ENCODE measurements around the gene HSPB9.

HSPB9 gene

DNA sequence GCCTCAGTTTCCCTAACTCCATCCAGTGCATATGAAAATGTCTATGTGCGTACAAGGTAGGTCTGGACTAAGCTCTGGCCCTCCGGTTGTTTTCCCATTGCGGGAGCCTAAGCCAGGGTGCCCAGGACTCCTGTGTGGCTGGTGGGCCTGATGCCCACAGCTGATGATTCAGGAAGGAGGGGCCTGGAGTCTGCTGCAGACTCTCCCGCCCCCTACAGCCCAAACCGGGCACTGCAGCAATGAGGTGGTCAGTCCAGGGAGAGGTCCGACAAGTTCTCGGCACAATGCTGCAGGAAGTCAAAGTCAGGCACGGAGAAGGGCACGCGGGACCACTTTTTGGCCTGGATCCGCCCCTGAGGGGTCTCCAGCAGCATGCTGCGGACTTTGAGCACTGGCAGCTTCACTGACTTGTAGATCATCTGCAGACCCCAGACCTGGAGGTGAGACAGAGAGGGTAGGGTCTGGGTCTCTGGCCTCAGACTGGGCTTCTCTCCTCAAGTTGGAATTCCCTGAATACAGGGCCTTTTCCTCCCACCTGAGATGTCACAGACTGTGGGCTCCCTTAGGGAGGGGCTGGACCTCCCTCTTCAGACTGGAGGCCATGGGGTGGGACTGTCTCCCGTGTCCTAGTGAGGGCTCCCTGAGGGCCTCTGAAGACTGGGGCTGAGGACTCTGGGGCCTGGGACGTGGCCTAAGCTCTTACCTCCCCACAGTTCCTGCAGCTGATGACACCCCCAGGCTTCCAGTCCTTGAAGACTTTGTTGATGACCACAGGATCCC is 20.9 kb upstream of the HSPB9 start:
- DNase-seq: peak; percentile 64

DNA sequence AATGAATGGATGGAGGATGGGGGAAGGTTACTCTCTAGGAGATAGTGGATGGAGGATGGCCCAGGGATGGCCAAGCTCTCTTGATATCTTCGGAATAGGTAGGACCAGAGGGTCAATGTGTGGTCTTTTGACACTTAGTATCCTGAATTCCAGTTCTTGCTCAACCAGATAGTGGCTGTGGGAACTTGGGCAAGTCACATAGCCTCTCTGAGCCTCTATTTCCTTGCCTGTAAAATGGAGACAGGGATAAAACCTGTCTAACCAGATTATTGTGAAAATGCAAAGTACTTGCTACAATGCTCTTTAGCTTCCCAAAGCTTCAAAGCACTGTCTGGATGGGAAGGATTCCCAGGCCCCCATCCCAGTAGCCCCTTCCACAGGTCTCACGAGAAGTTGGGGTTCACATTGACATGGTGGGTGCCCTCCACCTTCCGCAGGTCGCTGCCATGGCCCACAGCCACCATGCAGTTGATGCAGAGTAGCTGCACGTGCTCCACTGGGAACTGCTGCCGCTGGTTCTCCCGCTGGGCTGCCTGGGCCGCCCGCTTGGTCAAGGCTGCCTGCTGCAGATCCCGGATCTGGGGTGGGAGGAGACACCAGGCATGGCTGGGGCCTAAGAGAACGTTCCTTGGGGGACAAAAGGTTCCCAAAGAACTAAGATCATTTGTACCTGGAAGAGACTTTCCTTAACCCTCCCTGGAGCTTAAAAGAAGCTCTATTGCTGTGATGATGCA is 19.2 kb upstream of the HSPB9 start:
- no peak for DNase-seq

DNA sequence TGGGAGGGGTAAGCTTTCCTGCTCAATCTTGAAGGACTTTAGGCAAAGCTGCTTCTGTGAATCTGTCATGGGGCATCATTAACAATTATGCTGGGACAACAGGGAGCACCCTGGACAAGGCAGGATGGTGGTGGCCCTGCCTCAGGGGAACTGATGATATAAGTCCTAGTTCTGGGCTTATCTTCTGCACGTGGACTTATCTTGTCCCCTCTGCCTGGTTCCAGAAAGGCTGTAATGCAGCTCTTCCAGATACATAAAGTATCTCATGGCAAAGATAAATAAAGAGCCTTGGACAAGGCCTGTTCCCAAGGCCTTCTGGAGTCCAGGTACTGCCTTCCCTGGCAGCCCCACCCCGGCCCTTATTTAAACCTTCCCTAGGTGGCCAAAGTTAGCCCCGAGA is 18.3 kb upstream of the HSPB9 start:
- DNase-seq: no peak

DNA sequence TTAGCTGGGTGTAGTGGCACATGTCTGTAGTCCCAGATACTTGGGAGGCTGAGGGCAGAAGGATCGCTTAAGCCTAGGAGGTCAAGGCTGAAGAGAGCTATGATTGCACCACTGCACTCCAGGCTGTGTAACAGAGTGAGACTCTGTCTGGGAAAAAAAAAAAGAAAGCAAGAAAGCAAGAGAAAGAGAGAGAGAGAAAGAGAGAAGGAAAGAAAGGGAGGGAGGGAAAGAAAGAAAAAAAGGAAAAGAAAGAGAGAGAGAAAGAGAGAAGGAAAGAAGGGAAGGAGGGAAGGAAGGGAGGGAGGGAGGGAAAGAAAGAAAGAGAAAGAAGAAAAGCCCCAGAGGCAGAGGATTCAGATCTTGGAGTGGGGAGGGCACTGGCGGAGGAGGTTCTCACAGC is 16.6 kb upstream of the HSPB9 start:
- DNase-seq: no peak

DNA sequence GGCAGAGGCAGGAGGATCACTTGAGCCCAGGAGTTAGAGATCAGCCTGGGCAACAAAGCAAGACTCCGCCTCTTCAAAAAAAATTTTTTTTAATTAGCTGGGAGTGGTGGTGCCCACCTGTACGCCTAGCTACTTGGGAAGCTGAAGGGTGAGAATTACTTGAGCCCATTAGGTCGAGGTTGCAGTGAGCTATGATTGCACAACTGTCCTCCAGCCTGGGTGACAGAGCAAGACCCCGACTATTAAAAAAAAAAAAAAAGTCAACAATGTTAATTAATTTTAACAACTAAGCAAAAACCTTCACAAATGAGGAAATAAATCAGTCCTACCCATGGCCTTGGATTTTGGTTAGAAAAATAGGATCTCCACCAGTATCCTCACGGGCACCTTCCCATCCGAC is 15.5 kb upstream of the HSPB9 start:
- DNase-seq: no peak

DNA sequence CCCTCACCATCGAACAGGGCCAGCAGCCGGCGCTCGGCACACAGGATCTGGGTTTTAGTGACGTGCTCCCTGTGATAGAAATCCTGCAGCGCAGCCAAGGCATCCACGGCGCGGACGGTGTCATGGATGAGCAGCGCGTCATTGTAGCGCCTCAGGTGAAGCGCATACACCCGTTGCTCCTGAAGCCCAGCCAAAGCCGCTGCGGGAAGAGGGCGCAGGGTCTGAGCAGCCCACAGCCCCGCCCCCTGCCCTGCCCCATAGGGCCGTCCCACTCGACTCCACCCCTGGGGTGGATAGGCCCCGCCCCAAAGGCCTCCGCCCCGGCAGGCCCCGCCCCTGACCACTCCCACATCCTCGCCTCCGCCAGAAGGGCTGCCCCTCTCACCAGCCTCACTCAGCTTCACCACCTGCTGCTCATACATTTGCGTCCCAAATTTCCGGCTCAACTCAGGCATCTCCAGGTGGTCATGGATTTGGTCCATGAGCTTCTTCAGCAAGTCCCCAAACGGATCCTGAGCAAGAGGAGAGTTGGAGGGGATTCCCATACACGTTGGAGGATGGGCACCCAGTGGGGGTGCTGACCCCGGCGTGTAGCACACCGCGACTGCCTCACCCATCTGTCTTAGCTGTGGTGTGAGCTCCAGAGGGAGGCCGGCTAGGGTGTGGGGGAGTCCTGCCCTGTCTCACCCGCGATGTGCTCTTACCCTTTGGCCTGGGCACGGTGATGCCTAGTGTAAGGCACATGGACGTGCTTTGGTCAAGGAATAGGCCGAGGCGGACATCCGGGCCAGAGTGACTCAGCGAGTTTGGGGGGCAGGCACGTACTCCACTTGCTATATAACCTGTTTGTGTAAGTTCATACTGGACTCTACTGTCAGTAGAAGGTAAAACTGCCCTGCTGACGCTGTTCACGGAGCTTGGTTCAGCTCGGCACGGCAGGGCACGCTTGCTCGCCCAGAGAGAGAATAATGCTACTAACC is 14.7 kb upstream of the HSPB9 start:
- DNase-seq: peak; percentile 60

DNA sequence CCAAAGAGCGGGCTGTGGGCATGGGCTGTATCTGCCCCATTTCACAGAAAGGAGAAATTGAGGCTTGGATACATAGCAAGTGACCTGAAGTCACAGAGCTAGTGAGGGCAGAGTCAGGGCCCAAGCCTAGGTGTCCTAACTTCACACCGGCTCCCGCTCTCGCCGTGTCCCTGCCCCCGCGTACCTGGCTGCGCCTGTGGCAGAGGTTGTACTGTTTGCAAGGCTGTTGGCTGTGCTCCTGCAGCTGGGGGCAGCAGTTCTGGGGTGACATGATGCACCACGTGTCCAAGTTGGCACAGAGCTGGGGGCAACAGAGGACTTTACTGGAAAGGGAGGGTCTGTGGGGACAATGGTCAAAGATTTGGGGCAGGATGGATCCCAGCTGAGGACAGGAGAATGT is 13.5 kb upstream of the HSPB9 start:
- DNase-seq: no peak

DNA sequence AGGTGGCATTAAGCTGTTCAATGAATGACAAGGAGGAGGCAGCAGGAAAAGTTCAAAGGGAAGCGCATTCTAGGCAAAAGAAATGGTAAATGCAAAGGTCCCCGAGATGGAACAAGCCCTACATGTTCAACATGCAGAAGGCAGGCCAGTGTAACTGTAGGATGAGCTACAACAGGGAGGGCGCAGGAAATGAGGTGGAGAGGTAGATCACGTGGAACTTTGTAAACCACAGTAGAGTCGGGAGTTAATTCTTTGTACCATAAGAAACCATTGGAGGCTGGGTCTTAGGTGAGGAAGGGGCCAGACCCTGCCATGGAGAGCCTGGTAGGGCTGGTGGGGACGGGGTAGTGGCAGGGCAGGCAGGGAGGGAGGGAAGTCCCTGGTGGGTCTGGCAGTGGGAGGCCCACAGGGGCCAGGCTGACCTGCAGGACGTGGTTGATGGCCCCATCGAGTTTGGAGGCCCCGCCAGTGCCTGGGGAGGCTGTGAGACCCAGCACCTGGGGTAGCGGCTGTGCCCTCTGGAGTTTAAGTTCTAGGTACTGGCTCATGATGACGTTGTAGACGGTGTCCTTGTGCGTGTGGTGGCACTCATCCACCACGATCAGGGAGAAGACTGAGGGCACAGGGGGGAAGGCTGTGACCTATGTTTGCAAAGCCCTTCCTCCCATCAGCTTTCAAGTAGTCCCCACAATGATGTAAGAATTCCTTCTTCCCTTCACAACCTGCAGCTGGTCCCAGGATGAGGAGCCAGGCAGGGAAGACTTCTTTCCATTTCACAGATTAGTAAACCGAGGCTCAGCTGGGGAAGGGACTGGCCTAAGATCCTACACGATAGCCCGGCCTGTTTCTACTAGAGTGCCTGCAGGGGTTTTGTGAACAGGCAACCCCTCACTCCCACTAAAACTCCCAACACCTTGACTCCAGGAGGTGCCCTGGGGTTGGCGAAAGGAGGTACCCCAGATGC is 12.0 kb upstream of the HSPB9 start:
- no peak for DNase-seq

DNA sequence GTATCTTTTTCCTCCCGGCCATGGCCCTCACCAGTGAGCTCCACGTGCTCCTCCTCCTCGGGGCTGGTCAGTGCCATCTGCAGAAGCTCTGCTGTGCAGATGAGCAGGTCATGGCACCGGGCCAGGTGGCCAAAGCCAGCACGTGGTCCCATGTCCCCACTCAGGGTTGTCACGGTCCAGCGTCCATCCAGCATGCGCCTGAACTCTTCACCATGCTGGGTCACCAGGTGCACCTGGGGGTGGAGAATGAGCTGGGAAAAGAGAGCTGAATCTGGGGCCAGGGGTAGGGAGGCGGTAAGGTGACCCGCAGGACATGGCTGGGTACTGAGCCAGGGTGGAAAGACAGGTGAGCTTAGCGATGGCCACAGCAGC is 11.4 kb upstream of the HSPB9 start:
- DNase-seq: no peak

DNA sequence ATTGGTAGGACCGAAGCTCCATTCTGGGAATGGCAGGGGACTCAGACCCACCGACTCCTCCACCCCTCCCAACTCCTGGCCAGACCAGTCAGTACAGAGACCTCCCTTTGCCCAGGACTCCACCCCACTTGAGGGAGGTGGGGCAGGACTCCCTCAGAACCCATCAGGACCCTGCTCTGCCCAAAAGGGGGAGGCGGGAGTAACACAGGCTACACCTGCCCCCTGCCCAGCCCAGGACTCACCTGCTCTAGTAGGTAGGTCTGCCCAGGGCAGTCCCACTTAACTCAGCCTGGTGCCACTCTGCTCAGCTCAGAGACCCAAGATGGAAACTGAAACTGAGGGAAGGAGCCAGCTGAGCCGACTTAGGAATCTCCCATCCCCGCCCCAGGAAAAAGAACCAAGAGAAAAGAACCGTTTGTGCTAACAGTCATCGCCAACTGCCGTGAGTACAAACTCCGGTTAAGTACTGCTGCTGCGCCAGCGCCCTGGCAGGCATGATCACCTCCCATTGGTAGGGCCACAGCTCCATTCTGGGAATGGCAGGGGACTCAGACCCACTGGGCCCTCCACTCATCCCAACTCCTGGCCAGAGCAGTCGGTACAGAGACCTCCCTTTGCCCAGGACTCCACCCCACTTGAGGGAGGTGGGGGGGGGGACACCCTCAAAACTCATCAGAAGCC is 10.6 kb upstream of the HSPB9 start:
- no peak for DNase-seq

DNA sequence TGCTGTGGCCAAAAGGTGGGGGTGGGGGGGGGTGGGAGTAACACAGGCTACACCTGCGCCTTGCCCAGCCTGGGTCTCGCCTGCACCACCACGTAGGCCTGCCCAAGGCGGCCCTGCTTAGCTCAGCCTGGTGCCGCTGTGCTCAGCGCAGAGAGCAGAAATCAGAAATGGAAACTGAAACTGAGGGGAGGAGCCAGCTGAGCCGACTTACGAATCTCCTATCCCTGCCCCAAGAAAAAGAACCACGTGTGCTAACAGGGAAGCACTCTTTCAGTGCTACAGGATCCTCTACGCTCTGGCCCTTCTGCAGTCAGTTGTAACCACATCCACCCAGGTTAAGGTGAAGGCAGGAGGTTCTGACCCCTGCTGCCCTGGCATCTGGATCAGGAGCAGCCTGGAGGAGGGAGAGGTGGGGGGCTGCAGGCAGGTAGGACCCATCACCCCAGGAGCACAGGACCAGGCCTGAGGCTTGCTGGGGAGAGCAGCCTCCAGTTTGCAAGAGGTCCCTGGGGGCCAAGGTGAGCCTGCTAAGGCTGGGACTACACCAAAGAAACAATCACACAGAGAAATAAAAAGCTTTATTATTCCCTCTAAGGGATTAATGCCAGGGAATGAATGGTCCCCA is 9.9 kb upstream of the HSPB9 start, which contains the start of gene DHX58:
DHX58 (minus strand) TSS at position 163 of the 625 bp plus-strand sequence. CDS start 822 bp downstream, outside the sequence.
- peak; percentile 82 for DNase-seq

DNA sequence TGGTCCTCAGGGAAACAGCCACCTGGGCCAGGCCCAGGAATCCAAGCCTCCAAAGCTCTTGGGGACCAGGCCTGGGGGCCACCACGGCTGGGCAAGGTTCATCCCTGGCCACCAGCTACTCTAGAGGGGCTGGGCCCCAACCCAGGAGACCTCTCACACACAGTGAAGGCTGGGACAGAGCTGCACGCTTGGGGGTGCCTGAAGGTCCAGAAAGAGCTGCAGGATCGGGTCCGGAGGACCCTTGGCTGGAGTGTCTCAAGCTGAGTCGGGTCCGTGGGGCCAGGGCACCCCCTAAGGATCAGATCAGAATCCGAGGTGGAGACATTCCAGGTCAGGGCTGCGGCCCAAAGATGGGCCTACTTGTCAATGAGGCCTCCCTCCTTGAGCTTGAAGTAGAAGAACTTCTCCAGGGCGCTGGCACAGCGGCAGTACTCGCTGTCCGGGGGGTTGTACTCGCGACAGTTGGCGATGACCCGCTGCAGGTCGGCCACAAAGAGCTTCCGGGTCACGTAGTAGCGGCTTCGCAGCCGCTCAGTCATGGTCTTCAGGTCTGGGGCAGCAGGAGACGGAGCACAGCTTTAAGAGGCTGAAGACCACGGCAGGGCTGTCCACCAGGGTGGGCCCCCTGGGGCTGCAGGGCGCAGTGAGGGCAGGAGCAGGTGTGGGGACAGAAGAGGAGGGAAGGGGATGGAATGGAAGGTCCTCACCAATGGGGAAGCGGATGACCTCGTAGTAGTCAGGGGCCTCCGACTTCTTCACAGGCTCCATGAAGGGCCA is 9.1 kb upstream of the HSPB9 start:
- DNase-seq: no peak

DNA sequence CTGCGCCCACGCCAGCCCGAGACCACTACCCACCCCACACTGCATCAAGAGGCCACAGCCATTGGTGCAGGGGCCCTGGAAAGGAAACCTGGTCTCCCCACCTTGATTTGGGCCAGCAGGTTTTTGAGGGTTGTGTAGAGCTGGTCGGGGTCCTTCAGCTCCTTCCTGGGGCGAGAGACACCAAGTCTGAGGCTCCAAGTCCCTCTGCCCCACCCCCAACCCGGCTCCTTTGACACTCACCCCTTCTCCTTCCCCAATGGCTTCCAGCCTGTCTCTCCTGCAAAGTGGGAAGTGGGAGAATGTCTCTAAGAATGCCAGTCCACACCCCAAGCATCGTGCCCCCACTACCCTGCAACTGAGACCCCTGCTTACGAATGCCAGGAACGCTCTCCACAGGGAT is 8.5 kb upstream of the HSPB9 start:
- no peak for DNase-seq

DNA sequence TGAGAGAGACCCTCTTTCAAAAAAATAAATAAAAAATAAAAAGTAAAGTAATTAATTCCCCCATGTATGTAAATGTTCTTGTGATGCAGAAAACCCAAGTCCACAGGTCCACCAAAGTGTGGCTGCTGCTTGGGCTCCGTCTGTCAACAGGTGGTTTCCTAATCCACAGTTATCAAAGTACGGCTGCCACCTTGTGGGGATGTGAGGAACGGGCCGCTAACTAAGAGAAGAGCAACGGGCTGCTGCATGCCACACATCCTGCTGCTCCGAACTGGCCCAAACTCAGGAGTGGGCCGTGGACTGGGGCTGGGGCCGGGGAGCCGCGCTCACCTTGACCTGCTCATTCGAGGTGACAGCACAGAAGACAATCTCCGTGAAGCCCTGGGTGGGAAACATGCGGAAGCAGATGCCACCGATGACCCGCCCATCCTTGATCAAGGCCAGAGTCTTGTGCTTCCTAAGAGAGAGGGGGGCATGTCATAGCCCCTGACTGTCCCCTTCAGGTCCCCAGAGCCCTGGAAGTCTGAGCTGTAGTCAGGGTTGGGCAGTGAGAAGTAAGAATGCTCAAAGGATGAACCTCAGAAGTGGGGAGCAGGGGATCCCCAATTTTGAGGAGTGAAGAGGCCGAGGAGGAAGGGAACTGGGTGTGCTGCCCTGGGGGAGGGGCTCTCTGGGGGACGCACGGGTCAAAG is 5.8 kb upstream of the HSPB9 start:
- DNase-seq: peak; percentile 74

DNA sequence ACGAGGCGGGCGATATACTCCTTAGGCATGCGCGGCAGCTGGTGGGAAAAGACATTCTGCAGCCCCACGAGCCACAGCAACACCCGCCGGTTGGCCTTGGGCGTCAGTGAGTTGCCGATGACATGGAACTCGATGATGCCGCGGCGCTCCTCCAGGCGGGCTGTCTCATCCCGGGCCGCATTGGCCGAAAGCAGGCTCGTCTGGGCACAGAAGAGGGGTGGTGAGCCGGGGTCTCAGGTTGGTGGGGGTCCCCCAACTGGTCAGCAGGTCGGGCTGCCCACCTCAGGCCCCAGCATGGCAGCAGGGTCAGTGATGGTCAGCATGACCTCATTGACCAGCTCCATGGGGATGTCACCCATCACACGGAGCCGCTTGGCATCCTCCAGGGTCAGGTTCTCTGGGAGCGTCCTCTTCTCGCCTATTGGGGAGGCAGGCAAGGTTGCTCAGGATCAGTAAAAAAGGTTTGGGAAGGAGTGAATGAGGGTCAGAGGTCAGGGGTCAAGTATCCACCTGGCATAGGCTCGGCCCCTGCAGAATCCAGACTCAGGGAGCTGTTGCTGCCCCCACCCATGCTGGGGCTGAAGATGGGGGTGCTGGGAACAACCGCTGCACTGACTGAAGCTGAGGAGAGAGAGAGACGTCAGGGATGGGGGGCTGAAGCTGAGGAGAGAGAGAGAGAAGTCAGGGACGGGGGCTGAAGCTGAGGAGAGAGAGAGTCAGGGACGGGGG is 5.0 kb upstream of the HSPB9 start:
- DNase-seq: no peak

DNA sequence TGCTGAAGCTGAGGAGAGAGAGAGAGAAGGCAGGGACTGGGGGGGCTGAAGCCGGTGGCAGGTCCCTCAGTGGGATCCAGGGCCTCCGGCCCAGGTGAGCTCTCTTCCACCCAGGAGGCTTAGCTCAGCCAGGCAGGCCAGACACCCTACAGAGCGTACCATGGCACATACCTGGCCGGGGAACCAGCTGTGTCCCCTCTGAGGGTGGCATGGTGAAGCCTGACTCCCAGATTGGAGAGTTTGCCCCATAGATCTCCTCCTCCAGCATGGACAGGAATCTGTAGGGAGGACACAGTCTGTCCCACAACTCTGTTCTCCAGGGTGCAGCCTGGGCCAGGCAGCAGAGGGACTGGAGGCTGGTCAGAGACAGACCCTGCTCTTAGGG is 4.5 kb upstream of the HSPB9 start:
- DNase-seq: no peak

DNA sequence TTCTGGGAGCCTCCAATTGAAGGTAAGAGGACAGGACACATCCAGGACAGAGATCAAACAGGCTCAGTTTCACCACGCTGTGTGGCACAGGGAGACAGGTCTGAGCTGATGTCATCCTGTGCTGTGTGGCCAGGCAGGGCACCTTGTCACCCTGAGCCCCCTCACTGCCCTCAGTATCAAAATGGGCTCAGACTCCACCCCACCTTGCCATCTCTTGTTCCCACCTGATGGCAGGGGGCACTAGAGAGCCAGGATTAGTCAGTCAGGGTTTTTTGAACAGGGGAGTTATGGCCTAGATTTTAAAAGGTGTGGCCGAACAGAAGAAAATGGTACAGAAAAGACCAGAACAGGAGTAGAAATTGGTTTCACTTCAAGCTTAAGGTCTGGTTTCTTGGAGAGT is 4.1 kb upstream of the HSPB9 start:
- no peak for DNase-seq

DNA sequence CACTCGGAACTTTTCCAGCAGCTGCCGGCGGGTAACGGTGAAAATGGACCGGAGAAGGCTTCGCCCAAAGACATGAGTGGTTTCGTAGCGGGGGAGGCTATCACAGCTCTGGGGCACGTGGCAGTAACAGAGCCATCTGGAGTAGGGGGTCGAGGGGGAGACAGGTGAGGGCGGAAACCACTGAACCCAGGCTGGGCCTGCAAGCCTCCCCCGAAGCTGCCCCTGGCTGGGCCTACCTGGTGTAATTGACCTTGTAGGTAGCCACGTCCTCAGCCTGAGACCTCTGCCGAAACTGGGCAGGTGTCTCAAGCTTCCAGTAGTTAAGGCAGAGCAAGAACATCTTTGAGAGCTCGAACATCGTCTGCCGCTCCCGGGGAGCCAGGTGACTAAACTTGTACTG is 3.3 kb upstream of the HSPB9 start:
- DNase-seq: no peak

Data from fibroblast of skin of scalp (primary cell).